Muscle layer of colon (tissue), 2 donors: ENCODE measurements around the gene USP35.

ENCODE experiments used
- H3K27ac ChIP-seq: one replicate; pipeline ENCODE4 v1.7.0; 2013; ENCODE audit warnings: low read depth, mild to moderate bottlenecking, low read length, moderate library complexity
- H3K27me3 ChIP-seq, 2 donors: one replicate each; pipeline ENCODE4 v1.7.0; 2013; ENCODE audit warnings: low read length in 2 of 2, mild to moderate bottlenecking in 2 of 2; ENCODE audit not compliant: insufficient read depth in 2 of 2, control insufficient read depth in 1 of 2
- H3K36me3 ChIP-seq: one replicate; pipeline ENCODE4 v1.7.0; 2013; ENCODE audit warnings: mild to moderate bottlenecking, low read length; ENCODE audit not compliant: insufficient read depth
- H3K4me1 ChIP-seq: one replicate; pipeline ENCODE4 v1.7.0; 2013; ENCODE audit warnings: mild to moderate bottlenecking, low read length; ENCODE audit not compliant: insufficient read depth
- H3K4me3 ChIP-seq, 2 donors: one replicate each; pipeline ENCODE4 v1.7.0; 2013; ENCODE audit warnings: low read length in 2 of 2, low read depth in 1 of 2, mild to moderate bottlenecking in 1 of 2, moderate library complexity in 1 of 2
- H3K9ac ChIP-seq: one replicate; pipeline ENCODE4 v1.7.0; 2013; ENCODE audit warnings: low read length
- H3K9me3 ChIP-seq: one replicate; pipeline ENCODE4 v1.7.0; 2013; ENCODE audit warnings: mild to moderate bottlenecking, low read length
- donor health status: abdominal sarcoma.
- donor health status: Adenocarcinoma of cecum.

The USP35 gene

DNA sequence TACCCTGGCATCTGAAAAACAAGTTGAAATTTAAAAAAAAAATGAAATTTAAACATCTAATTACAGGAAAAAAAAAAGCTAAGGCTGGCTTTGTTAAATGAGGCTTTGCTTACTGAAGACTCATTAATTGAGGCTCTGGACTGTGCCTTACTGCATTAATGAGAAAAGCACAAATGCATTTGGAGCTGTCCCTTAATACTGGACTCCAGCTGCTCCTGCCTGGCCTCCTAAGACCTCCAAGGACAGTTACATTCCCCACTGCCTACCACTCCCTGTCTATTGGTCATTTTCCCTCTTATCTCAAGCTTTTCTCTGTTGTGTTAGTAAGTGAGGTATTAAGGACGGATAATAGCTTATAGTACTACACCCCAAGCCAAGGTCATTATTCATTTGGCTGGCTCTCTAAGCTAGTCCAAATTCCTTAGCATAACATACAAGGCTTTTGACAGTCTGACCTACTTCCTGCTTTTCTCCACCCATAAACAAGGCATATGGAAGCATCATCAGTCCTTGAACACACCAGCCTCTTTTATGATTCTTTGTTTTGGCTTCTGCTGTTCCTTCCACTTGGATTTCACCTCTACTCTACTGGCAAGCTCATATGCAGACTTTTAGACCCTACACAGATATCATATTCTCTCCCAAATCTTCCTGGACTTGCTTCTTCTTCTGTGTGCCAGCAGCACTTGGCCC is 62.5 kb downstream of the USP35 start:
- H3K36me3 ChIP-seq: peaks cover 16% of the 10 kb centered on the region
- H3K27me3 ChIP-seq: no peaks in the 10 kb centered on the region
- no peak overlapping the region for H3K4me3 ChIP-seq
- H3K27ac ChIP-seq: no peak overlapping the region
- peaks cover 9% of the 10 kb centered on the region for H3K4me1 ChIP-seq
- no peak overlapping the region for H3K9ac ChIP-seq
- no peaks in the 10 kb centered on the region for H3K9me3 ChIP-seq

- Histone ChIP-seq H3K27ac (no peak overlapping the region), H3K27me3 (no peaks in the 10 kb centered on the region), H3K9ac (no peak overlapping the region), H3K4me1 (peaks cover 21% of the 10 kb centered on the region), H3K36me3 (peaks cover 7% of the 10 kb centered on the region), H3K4me3 (no peak overlapping the region), H3K9me3 (no peaks in the 10 kb centered on the region)
Observed at GRCh38 chr11:78253797-78254196, 65.1 kb downstream of the USP35 start.

GRCh38 chr11:78254268-78254667 is 65.5 kb downstream of the USP35 start:
- Histone ChIP-seq H3K9ac (no peak overlapping the region), H3K27ac (no peak overlapping the region), H3K27me3 (no peaks in the 10 kb centered on the region), H3K4me3 (no peak overlapping the region), H3K4me1 (peaks cover 21% of the 10 kb centered on the region), H3K9me3 (no peaks in the 10 kb centered on the region), H3K36me3 (peaks cover 7% of the 10 kb centered on the region)

- peaks cover 21% of the 10 kb centered on the region for H3K4me1 ChIP-seq
- no peak overlapping the region for H3K9ac ChIP-seq
- H3K27ac ChIP-seq: no peak overlapping the region
Observed at GRCh38 chr11:78255919-78256318, 67.2 kb downstream of the USP35 start.

GRCh38 chr11:78256962-78257361 is 68.2 kb downstream of the USP35 start:
- H3K9me3 ChIP-seq: no peaks in the 10 kb centered on the region
- no peak overlapping the region for H3K9ac ChIP-seq
- no peaks in the 10 kb centered on the region for H3K27me3 ChIP-seq
- H3K36me3 ChIP-seq: no peaks in the 10 kb centered on the region
- peaks cover 13% of the 10 kb centered on the region for H3K4me1 ChIP-seq
- no peak overlapping the region for H3K4me3 ChIP-seq
- H3K27ac ChIP-seq: no peak overlapping the region

More at GRCh38 chr11:78255919-78256318, 67.2 kb downstream of the USP35 start:
- H3K4me3 ChIP-seq: no peak overlapping the region
- H3K36me3 ChIP-seq: no peaks in the 10 kb centered on the region
- no peaks in the 10 kb centered on the region for H3K27me3 ChIP-seq
- no peaks in the 10 kb centered on the region for H3K9me3 ChIP-seq

- no peak overlapping the region for H3K4me3 ChIP-seq
- no peak overlapping the region for H3K27ac ChIP-seq
- no peak overlapping the region for H3K9ac ChIP-seq
- no peaks in the 10 kb centered on the region for H3K27me3 ChIP-seq
- H3K36me3 ChIP-seq: no peaks in the 10 kb centered on the region
- H3K4me1 ChIP-seq: peaks cover 12% of the 10 kb centered on the region
- no peaks in the 10 kb centered on the region for H3K9me3 ChIP-seq
Observed at GRCh38 chr11:78257654-78258053, 68.9 kb downstream of the USP35 start.

DNA sequence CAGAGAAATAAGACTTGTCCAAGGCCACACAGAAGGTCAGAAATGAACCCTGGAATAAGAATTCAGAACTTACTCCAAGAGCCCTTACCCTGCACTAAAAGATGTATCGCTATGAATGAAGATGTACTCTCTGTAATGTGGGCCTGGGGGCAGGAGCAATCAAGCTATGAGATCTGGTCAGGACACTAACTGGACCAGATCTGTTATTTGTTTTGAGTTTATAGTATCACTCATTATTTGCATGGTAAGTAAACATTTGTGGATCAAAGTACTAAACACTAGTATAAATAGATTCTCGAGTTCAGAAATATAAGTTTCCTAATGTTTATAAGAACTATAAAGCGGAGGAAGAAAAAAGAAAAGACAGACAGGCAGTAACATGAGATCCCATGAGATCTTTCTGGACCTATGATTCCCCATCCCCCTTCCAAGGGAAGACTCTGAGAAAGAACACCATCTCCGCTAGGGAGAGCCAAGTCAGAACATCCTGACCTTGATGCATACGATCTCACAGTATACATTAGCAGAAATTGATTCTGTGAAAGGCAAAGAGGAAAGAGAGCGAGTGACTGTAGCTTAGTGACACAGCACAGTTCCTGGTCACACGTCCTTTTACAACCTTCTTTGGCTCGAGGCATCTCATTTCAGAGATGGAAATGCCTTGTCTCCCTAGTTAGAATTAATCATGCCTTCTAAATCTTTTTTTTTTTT is 71.2 kb downstream of the USP35 start:
- Histone ChIP-seq H3K27me3 (no peaks in the 10 kb centered on the region), H3K9me3 (no peaks in the 10 kb centered on the region), H3K9ac (no peak overlapping the region), H3K27ac (no peak overlapping the region), H3K36me3 (no peaks in the 10 kb centered on the region), H3K4me3 (no peak overlapping the region), H3K4me1 (peaks cover 12% of the 10 kb centered on the region)

- Histone ChIP-seq H3K4me1 (peaks cover 12% of the 10 kb centered on the region), H3K9ac (no peak overlapping the region), H3K27ac (no peak overlapping the region), H3K9me3 (no peaks in the 10 kb centered on the region), H3K27me3 (no peaks in the 10 kb centered on the region), H3K4me3 (no peak overlapping the region), H3K36me3 (no peaks in the 10 kb centered on the region)
Observed at GRCh38 chr11:78261367-78261766, 72.6 kb downstream of the USP35 start.

- no peaks in the 10 kb centered on the region for H3K36me3 ChIP-seq
- no peak overlapping the region for H3K27ac ChIP-seq
- peaks cover 13% of the 10 kb centered on the region for H3K4me1 ChIP-seq
- H3K9ac ChIP-seq: no peak overlapping the region
- no peaks in the 10 kb centered on the region for H3K9me3 ChIP-seq
- no peaks in the 10 kb centered on the region for H3K27me3 ChIP-seq
- no peak overlapping the region for H3K4me3 ChIP-seq
Observed at GRCh38 chr11:78261828-78262227, 73.1 kb downstream of the USP35 start.

- H3K9ac ChIP-seq: no peak overlapping the region
- H3K4me3 ChIP-seq: no peak overlapping the region
- no peaks in the 10 kb centered on the region for H3K9me3 ChIP-seq
- no peaks in the 10 kb centered on the region for H3K36me3 ChIP-seq
- H3K27me3 ChIP-seq: no peaks in the 10 kb centered on the region
- H3K27ac ChIP-seq: no peak overlapping the region
- H3K4me1 ChIP-seq: peaks cover 14% of the 10 kb centered on the region
Observed at GRCh38 chr11:78262238-78262637, 73.5 kb downstream of the USP35 start.

DNA sequence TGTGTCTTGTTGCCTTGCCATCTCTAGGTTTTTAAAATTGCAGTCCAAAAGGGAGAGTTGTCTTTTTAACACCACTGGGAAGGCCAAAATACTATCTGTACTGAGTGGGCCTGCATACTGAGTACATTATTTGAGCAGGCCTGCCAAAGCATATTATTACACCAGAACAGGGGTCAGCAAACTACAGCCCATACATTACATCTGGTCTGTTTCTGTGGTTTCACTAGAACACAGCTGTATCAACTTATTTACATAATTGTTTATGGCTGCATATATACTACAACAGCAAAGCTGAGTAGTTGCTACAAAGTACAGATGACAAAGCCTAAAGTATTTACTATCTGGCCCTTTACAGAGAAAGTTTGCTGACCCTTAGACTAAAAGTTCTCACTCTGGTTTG is 74.0 kb downstream of the USP35 start:
- Histone ChIP-seq H3K36me3 (no peaks in the 10 kb centered on the region), H3K9me3 (no peaks in the 10 kb centered on the region), H3K9ac (no peak overlapping the region), H3K27me3 (no peaks in the 10 kb centered on the region), H3K4me1 (peaks cover 10% of the 10 kb centered on the region), H3K27ac (no peak overlapping the region), H3K4me3 (no peak overlapping the region)
